Liver (tissue), 9 donors: Measurements from ENCODE around the gene BICDL1. TPM values are rescaled to one million over a fixed set of nuclear protein-coding genes. Genes with fewer than 3 reads are reported as not detected.

Experiments used
- DNase-seq: peaks from one replicate; pipeline ENCODE4 v3.0.0-alpha.2; 2017; ENCODE audit warnings: low spot score
- H3K27ac ChIP-seq, 2 donors: one replicate each; pipeline ENCODE4 v1.7.0; 2013; ENCODE audit warnings: inconsistent platforms in 2 of 2, low read length in 2 of 2, control low read depth in 1 of 2, low read depth in 1 of 2, mild to moderate bottlenecking in 1 of 2
- H3K27me3 ChIP-seq, 4 donors: one replicate each; pipeline versions ENCODE4 v1.6.1 to v1.7.0; 2013; ENCODE audit warnings: low read length in 3 of 4, inconsistent platforms in 1 of 4, mild to moderate bottlenecking in 1 of 4, moderate library complexity in 1 of 4; ENCODE audit not compliant: control insufficient read depth in 4 of 4, insufficient read depth in 4 of 4
- H3K36me3 ChIP-seq, 4 donors: one replicate each; pipeline versions ENCODE4 v1.6.1 to v1.7.0; 2013; ENCODE audit warnings: low read length in 3 of 4, mild to moderate bottlenecking in 3 of 4, low read depth in 1 of 4, moderate library complexity in 1 of 4; ENCODE audit not compliant: control insufficient read depth in 4 of 4, insufficient read depth in 3 of 4
- H3K4me1 ChIP-seq, 4 donors: one replicate each; pipeline versions ENCODE4 v1.6.1 to v1.7.0; 2013; ENCODE audit warnings: low read length in 3 of 4, mild to moderate bottlenecking in 3 of 4, moderate library complexity in 1 of 4; ENCODE audit not compliant: control insufficient read depth in 4 of 4, insufficient read depth in 4 of 4
- H3K4me3 ChIP-seq, 3 donors: one replicate each; pipeline versions ENCODE4 v1.6.1 to v1.7.0; 2013; ENCODE audit warnings: low read length in 3 of 3, control low read depth in 1 of 3, low read depth in 1 of 3, mild to moderate bottlenecking in 1 of 3
- H3K9ac ChIP-seq, 2 donors: one replicate each; pipeline ENCODE4 v1.7.0; 2013; ENCODE audit warnings: low read length in 2 of 2, mild to moderate bottlenecking in 2 of 2, moderate library complexity in 2 of 2, control low read depth in 1 of 2, low read depth in 1 of 2
- H3K9me3 ChIP-seq, 4 donors: one replicate each; pipeline versions ENCODE4 v1.6.1 to v1.7.0; 2013; ENCODE audit warnings: low read length in 3 of 4; ENCODE audit not compliant: control insufficient read depth in 4 of 4
- ATF3 ChIP-seq: IDR thresholded peaks from 2 replicates; pipeline ENCODE4 v1.6.1; 2016; ENCODE audit warnings: antibody characterized with exemption
- EGR1 ChIP-seq, 2 donors: IDR thresholded peaks; 2 replicates each; pipeline ENCODE4 v1.6.1; 2016 to 2018; ENCODE audit warnings: antibody characterized with exemption in 2 of 2, low read depth in 2 of 2
- FOXA1 ChIP-seq: IDR thresholded peaks from 2 replicates; pipeline ENCODE4 v1.6.1; 2016; ENCODE audit warnings: antibody characterized with exemption
- FOXA2 ChIP-seq: IDR thresholded peaks from 2 replicates; pipeline ENCODE4 v1.6.1; 2016; ENCODE audit warnings: antibody characterized with exemption
- GABPA ChIP-seq, 2 donors: IDR thresholded peaks in 1 of 2; conservative IDR thresholded peaks in 1 of 2; 2 replicates each; pipeline ENCODE4 v1.6.1; 2016; ENCODE audit warnings: antibody characterized with exemption in 2 of 2, mild to moderate bottlenecking in 1 of 2, moderate library complexity in 1 of 2
- HNF4A ChIP-seq, 2 donors: conservative IDR thresholded peaks; 2 replicates each; pipeline ENCODE4 v1.6.1; 2016; ENCODE audit warnings: antibody characterized with exemption in 2 of 2, mild to moderate bottlenecking in 2 of 2
- HNF4G ChIP-seq: IDR thresholded peaks from 2 replicates; pipeline ENCODE4 v1.6.1; 2016; ENCODE audit warnings: antibody characterized with exemption
- JUND ChIP-seq, 2 donors: IDR thresholded peaks; 2 replicates each; pipeline ENCODE4 v1.6.1; 2016; ENCODE audit warnings: antibody characterized with exemption in 2 of 2
- MAX ChIP-seq: IDR thresholded peaks from 2 replicates; pipeline ENCODE4 v1.6.1; 2016; ENCODE audit warnings: antibody characterized with exemption
- NR2F2 ChIP-seq: IDR thresholded peaks from 2 replicates; pipeline ENCODE4 v1.6.1; 2016; ENCODE audit warnings: antibody characterized with exemption
- RAD21 ChIP-seq, 2 donors: IDR thresholded peaks; 2 replicates each; pipeline ENCODE4 v1.6.1; 2016; ENCODE audit warnings: antibody characterized with exemption in 2 of 2, mild to moderate bottlenecking in 2 of 2
- RXRA ChIP-seq, 2 donors: IDR thresholded peaks; 2 replicates each; pipeline ENCODE4 v1.6.1; 2017 to 2018; ENCODE audit warnings: antibody characterized with exemption in 2 of 2, mild to moderate bottlenecking in 1 of 2
- SP1 ChIP-seq: IDR thresholded peaks from 2 replicates; pipeline ENCODE4 v1.6.1; 2018; ENCODE audit warnings: antibody characterized with exemption, mild to moderate bottlenecking
- TAF1 ChIP-seq: conservative IDR thresholded peaks from 2 replicates; pipeline ENCODE4 v1.6.1; 2016; ENCODE audit warnings: antibody characterized with exemption, mild to moderate bottlenecking
- WGBS: extraction: QIAGEN DNeasy Blood & Tissue Kit; methylation state at CpG from one replicate; pipeline ENCODE4 v1.1.7; 2013; 5-methylcytosine and 5-hydroxymethylcytosine counted together
- polyA plus RNA-seq, 2 donors: library from polyadenylated mRNA; stranded (reverse) in 1 of 2; unstranded in 1 of 2; fragments of 200-250 nt in 1 of 2; fragments of >200 nt in 1 of 2; fragmentation: Nextera tagmentation in 1 of 2; extraction: Ambion mirVana in 1 of 2; gene quantifications; one replicate each; pipeline versions ENCODE4 v1.2.1 to v1.2.3, GENCODE V29; 2013 to 2015
- total RNA-seq, 2 donors: library from RNA; depleted of rRNA; stranded (reverse); fragments of >200 nt; gene quantifications; one replicate each; pipeline ENCODE4 v1.2.3, GENCODE V29; 2014
- TF ChIP-seq, protein P1 (sequence below): fragments of 150-350 bp; IDR thresholded peaks from 2 replicates; pipeline ENCODE4 v1.5.1; 2017; ENCODE audit warnings: improper control_type of control experiment, low read depth, low read length; ENCODE audit not compliant: missing input control
- TF ChIP-seq, protein P2 (sequence below): IDR thresholded peaks from 2 replicates; pipeline ENCODE4 v1.6.1; 2016; ENCODE audit warnings: antibody characterized with exemption, mild to moderate bottlenecking
- TF ChIP-seq, protein P3 (sequence below): IDR thresholded peaks from 2 replicates; pipeline ENCODE4 v1.6.1; 2016; ENCODE audit warnings: antibody characterized with exemption
- donor health status: healthy.
- donor health status: healthy.
- donor health status: healthy.
- donor health status: healthy.
- donor health status: healthy.

Gene BICDL1
- total and polyA plus RNA-seq, 4 donors: 0.65 to 3.8 (median 2.3) TPM

DNA sequence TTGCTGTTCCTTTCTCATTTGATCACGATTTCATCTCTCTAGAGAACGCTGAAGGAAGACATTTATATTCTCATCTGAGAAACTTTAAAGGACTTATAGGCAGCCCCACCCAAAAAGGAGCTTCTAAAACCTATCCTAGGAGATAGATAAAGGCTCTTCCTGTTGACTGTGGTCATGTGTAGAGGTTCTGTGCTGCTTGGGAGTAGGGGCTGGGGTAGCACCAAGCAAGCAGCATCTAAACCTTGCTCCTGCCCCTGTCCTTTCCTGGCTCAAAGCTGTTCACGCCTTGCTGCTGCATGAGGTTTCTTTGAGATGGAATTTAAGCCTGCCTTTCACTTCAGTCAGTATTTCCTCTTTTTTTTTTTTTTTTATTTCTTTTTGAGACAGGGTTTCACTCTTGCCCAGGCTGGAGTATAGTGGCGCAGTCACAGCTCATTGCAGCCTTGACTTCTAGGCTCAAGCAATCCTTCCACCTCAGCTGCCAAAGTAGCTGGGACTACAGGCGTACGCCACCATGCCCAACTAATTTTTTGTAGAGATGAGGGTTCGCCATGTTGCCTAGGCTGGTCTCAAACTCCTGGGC, 86.1 kb downstream of the BICDL1 start:
- Histone ChIP-seq H3K4me3 (no peak overlapping the region), H3K36me3 (no peaks in the 10 kb centered on the region), H3K9me3 (no peaks in the 10 kb centered on the region), H3K9ac (no peak overlapping the region), H3K4me1 (no peaks in the 10 kb centered on the region), H3K27ac (no peak overlapping the region), H3K27me3 (no peaks in the 10 kb centered on the region)
- DNase-seq: no peak
- no peak for TF ChIP-seq EGR1 (IDR thresholded peaks at IDR 0.05; ENCODE audit: low read depth in 2 of 2)
- TF ChIP-seq ATF3: no peak
- no peak for TF ChIP-seq HNF4A (conservative IDR thresholded peaks at IDR 0.05)
- WGBS: 91% methylated on average over 7 of the region's 7 CpGs

GRCh38 chr12:120076651-120077050, 87.6 kb downstream of the BICDL1 start:
- Histone ChIP-seq H3K27ac (no peak overlapping the region), H3K36me3 (no peaks in the 10 kb centered on the region), H3K9ac (no peak overlapping the region), H3K4me3 (no peak overlapping the region), H3K9me3 (no peaks in the 10 kb centered on the region), H3K4me1 (no peaks in the 10 kb centered on the region), H3K27me3 (no peaks in the 10 kb centered on the region)
- no peak for DNase-seq
- TF ChIP-seq, protein P1, sequence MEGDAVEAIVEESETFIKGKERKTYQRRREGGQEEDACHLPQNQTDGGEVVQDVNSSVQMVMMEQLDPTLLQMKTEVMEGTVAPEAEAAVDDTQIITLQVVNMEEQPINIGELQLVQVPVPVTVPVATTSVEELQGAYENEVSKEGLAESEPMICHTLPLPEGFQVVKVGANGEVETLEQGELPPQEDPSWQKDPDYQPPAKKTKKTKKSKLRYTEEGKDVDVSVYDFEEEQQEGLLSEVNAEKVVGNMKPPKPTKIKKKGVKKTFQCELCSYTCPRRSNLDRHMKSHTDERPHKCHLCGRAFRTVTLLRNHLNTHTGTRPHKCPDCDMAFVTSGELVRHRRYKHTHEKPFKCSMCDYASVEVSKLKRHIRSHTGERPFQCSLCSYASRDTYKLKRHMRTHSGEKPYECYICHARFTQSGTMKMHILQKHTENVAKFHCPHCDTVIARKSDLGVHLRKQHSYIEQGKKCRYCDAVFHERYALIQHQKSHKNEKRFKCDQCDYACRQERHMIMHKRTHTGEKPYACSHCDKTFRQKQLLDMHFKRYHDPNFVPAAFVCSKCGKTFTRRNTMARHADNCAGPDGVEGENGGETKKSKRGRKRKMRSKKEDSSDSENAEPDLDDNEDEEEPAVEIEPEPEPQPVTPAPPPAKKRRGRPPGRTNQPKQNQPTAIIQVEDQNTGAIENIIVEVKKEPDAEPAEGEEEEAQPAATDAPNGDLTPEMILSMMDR: no peak
- TF ChIP-seq EGR1 (IDR thresholded peaks at IDR 0.05; ENCODE audit: low read depth in 2 of 2) (no peak), RAD21 (IDR thresholded peaks at IDR 0.05) (no peak), RXRA (IDR thresholded peaks at IDR 0.05) (no peak), GABPA (IDR thresholded peaks at IDR 0.05 in 1 of 2, conservative IDR thresholded peaks at IDR 0.05 in 1 of 2) (no peak), ATF3 (no peak), TAF1 (no peak), FOXA1 (no peak)
- whole genome bisulfite sequencing: 98% methylated on average over 6 of the region's 6 CpGs

DNA sequence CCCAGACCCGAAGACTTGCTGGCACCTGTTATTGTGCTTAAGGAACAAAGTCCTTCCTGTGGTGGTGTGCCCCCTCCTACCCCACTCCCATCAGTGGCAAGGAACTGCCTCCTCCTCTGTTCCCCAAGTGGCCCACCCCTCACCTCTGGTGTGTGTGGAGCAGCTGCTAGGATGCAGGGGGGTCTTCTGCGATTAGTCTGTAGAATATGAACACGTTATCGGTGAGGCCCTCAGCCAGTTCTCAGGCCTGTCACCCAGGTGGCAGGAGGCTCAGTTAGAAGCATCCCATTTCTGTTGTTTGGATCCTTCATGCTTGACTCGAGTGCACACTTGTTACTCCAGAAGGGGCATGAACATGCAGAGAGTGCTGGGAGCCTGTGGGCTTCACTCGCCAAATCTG, 88.2 kb downstream of the BICDL1 start:
- WGBS: 96% methylated on average over 6 of the region's 6 CpGs
- Histone ChIP-seq H3K36me3 (no peaks in the 10 kb centered on the region), H3K9ac (no peak overlapping the region), H3K27me3 (no peaks in the 10 kb centered on the region), H3K4me1 (no peaks in the 10 kb centered on the region), H3K4me3 (no peak overlapping the region), H3K27ac (no peak overlapping the region), H3K9me3 (no peaks in the 10 kb centered on the region)
- TF ChIP-seq ATF3: no peak
- TF ChIP-seq HNF4A (conservative IDR thresholded peaks at IDR 0.05): no peak
- TF ChIP-seq EGR1 (IDR thresholded peaks at IDR 0.05; ENCODE audit: low read depth in 2 of 2): no peak
- TF ChIP-seq RAD21 (IDR thresholded peaks at IDR 0.05): no peak
- TF ChIP-seq, protein P2, sequence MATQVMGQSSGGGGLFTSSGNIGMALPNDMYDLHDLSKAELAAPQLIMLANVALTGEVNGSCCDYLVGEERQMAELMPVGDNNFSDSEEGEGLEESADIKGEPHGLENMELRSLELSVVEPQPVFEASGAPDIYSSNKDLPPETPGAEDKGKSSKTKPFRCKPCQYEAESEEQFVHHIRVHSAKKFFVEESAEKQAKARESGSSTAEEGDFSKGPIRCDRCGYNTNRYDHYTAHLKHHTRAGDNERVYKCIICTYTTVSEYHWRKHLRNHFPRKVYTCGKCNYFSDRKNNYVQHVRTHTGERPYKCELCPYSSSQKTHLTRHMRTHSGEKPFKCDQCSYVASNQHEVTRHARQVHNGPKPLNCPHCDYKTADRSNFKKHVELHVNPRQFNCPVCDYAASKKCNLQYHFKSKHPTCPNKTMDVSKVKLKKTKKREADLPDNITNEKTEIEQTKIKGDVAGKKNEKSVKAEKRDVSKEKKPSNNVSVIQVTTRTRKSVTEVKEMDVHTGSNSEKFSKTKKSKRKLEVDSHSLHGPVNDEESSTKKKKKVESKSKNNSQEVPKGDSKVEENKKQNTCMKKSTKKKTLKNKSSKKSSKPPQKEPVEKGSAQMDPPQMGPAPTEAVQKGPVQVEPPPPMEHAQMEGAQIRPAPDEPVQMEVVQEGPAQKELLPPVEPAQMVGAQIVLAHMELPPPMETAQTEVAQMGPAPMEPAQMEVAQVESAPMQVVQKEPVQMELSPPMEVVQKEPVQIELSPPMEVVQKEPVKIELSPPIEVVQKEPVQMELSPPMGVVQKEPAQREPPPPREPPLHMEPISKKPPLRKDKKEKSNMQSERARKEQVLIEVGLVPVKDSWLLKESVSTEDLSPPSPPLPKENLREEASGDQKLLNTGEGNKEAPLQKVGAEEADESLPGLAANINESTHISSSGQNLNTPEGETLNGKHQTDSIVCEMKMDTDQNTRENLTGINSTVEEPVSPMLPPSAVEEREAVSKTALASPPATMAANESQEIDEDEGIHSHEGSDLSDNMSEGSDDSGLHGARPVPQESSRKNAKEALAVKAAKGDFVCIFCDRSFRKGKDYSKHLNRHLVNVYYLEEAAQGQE: no peak
- TF ChIP-seq FOXA1: no peak
- TF ChIP-seq HNF4G: no peak
- TF ChIP-seq GABPA (IDR thresholded peaks at IDR 0.05 in 1 of 2, conservative IDR thresholded peaks at IDR 0.05 in 1 of 2): no peak
- no peak for TF ChIP-seq FOXA2
- no peak for TF ChIP-seq SP1
- no peak for TF ChIP-seq TAF1
- TF ChIP-seq JUND (IDR thresholded peaks at IDR 0.05): no peak
- TF ChIP-seq, protein P3, sequence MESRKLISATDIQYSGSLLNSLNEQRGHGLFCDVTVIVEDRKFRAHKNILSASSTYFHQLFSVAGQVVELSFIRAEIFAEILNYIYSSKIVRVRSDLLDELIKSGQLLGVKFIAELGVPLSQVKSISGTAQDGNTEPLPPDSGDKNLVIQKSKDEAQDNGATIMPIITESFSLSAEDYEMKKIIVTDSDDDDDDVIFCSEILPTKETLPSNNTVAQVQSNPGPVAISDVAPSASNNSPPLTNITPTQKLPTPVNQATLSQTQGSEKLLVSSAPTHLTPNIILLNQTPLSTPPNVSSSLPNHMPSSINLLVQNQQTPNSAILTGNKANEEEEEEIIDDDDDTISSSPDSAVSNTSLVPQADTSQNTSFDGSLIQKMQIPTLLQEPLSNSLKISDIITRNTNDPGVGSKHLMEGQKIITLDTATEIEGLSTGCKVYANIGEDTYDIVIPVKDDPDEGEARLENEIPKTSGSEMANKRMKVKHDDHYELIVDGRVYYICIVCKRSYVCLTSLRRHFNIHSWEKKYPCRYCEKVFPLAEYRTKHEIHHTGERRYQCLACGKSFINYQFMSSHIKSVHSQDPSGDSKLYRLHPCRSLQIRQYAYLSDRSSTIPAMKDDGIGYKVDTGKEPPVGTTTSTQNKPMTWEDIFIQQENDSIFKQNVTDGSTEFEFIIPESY: no peak
- no peak for TF ChIP-seq NR2F2
- no peak for TF ChIP-seq MAX
- DNase-seq: no peak
